GM19351 (cell line): Measurements from ENCODE around the gene AGK.
A peak's percentile ranks its signal among the peaks of the same experiment; 100 is the strongest.
"Not testable (repeated sequence)": the region's sequence is repeated elsewhere in the genome, so short reads cannot be mapped to it uniquely, and the experiment has no call there.

Source experiments
- ATAC-seq: cut with Tn5 transposase; IDR thresholded peaks from one replicate; pipeline ENCODE4 v1.9.1; 2021; ENCODE audit warnings: mild to moderate bottlenecking, moderate library complexity; ENCODE audit not compliant: unreplicated experiment

AGK gene

GRCh38 chr7:141551782-141552181 is 572 bp downstream of the AGK start:
- peak; percentile 21 for ATAC-seq

- ATAC-seq: no peak
These were observed 6.2 kb downstream of the AGK start for GRCh38 chr7:141557360-141557759.

GRCh38 chr7:141557831-141558531 is 6.8 kb downstream of the AGK start:
- ATAC-seq: peak; percentile 35

- ATAC-seq: peak; percentile 90
These were observed 7.5 kb downstream of the AGK start for GRCh38 chr7:141558544-141559183.

GRCh38 chr7:141559961-141560360 is 8.8 kb downstream of the AGK start:
- no peak for ATAC-seq

GRCh38 chr7:141562036-141562435 is 10.8 kb downstream of the AGK start:
- ATAC-seq: no peak

DNA sequence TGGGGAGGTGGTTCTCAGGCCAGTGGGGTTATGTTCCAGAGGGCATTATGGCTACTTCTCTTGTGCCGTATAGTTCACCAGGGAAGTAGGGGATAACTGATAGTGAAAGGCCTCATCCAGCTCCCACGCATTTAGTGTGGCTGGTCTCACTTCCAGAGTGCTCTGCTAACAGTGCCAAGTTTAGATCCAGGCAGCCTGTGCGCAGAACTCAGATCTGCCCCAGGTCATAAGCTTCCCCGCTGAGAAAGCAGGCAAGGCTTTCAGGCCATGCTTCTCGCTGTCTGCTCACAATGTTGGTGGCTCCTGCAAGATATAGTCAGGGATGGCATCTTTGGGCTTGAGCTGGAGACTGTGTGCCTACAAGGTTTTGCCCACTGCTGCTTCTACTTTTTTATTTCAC is 11.3 kb downstream of the AGK start:
- no peak for ATAC-seq

GRCh38 chr7:141562972-141563371 is 11.8 kb downstream of the AGK start:
- ATAC-seq: no peak

DNA sequence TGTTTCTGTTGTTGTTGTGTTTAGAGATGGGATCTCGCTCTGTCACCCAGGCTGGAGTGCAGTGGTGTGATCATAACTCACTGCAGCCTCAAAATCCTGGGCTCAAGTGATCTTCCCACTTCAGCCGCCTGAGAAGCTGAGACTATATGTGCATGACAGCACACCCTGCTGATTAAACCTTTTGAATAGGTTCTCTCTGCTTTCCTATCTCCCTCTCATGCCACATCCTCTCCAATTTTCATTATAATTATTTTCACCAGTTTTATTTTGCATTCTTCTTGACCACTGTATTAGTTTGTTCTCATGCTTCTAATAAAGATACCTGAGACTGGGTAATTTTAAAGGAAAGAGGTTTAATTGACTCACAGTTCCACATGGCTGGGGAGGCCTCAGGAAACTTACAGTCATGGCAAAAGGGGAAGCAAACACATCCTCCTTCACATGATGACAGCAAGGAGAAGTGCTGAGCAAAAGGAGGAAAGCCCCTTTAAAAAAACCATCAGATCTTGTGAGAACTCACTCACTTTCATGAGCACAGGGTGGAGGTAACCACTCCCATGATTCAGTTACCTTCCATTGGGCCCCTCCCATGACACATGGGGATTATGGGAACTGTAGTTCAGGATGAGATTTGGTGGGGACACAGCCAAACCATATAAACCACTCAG is 12.9 kb downstream of the AGK start:
- peak; percentile 69 for ATAC-seq

GRCh38 chr7:141567432-141567831 is 16.2 kb downstream of the AGK start:
- no peak for ATAC-seq

DNA sequence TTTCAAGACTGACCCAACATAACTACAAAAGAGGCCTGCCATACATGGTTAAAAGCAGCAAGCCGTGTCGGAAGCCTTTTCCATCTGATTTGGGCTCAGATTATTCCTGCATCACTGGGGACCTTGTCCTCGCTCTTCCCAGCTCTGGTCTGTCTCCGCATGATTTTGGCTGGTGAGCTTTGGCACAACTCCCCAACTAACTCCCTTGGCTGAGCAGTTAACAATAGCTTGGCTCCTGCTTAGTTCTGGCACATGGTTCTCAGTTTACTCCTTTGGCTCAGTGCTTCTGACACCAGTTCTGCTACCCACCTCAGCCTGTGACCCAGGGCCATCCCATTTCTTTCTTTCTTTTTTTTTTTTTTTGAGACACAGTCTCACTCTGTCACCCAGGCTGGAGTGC is 17.0 kb downstream of the AGK start:
- no peak for ATAC-seq

DNA sequence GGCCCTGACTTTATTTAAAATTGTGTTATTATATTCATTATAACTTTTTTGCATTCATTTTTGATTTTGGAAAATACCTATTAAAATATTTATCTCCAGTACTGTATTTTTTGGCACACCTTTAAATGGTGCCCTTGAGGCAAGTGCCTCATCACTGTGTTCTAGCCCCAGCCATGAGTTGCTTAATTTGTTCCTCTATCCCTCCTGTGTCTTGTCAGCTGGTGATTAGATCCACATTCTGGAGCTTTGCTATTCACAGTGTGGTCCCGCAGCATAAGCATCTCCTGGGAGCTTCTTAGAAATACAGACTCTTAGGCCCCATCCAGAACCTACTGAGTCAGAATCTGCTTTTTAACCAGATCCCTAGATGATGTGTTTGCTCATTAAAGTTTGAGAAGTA is 19.8 kb downstream of the AGK start:
- no peak for ATAC-seq

DNA sequence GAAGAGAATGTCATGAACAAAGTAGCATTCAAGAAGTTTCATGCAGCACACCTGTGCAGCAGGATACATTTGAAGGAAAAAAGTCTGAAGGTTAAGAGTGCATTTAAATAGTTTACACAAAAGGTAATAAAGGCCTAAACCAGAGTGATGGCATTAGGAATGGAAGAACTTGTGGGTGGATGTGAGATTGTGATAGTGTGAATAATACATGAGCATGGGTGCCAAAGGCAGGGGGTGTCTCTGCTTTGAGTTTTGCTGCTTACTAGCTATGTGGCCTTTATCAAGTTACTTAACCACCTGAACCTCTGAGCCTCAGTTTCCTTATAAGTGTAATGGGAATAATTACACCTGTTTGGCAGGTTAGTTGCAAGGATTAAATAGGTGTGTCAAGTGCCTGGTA is 21.0 kb downstream of the AGK start:
- no peak for ATAC-seq

DNA sequence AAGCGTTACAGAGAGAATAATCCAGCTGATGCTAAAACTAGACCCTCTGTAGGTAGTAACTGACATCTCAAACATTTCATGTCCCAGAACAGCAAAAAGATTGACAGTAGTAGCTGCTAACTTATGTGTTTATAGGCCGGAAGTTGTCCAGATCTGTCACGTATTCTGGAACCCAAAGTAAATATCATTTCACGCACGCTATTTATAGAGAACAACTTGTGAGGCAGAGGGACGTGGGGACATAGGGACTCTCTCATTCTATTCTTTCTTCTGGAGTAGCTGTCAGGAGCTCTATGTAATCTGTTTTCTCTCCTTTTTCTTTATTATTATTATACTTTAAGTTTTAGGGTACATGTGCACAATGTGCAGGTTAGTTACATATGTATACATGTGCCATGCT is 22.3 kb downstream of the AGK start:
- ATAC-seq: no peak

DNA sequence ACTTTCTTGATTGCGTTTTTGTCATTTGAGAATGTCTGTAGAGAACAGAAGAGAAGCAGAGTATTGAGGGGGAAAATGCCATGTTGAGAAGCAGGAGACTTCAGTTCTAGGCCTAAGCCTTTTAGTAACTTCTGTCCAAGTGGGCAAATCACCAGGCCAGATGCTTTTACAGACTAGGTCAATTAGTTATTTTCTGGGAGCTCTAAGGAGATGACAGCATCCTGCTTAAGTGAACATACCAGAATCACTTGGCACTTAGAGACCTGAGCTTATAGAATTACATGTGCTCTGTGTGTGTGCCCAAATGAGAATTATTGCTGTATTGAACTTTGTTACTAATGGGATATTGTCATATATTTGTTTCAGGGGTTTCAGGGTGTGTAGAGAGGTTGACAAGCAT is 24.0 kb downstream of the AGK start:
- ATAC-seq: no peak

- no peak for ATAC-seq
These were observed 24.6 kb downstream of the AGK start for GRCh38 chr7:141575654-141576448.

DNA sequence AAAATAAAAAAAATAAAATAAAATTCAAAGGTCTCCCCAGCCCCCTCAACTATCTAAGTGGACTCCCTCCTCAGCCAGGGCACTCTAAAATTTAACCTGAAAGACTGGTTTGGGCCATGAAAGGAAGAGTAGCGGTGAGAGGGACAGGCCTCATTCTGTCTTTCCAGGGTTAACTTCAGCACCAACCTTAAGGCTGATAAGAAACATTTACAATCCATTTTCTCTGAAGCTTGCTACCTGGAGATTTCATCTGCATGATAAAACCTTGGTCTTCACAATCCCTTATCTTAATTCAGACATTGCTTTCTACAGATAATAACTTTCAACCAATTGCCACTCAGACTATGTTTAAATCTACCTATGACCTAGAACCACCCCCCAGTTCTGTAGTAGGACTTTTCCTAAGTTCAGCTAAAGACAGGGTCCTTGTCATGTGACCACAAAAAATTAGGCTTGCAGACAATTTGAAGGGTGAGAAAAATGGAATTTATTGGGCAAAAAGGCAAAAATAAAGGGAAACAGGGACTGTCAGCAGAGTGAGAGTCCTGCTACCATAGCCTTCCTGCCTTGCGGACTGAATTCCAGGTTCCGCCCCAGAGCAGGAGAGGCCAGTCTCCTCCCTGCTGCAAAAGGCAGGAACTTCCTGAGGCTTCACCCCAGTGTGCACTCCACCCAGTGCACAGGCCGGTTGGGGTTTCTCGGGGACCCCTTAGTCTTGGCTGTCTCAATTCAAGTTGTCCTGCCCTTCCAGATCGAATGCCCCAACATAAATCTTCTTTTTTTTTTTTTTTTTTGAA is 26.0 kb downstream of the AGK start:
- no peak for ATAC-seq

DNA sequence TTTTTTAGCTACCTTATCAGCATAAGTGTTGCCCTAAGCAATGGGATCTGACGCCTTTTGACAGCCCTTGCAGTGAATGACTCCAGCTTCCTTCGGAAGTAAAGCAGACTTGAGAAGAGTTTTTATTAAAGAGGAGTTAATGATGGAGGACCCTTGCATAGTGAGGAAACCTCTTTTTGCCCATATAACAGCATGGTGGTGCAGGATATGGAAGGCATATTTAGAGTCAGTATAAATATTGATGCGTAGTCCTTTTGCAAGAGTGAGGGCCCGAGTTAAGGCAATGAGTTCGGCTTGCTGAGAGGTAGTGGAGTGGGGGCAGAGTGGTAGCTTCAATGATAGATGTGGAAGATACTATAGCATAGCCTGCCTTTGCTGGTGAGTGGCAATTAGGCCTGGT is 28.7 kb downstream of the AGK start:
- not testable (repeated sequence) for ATAC-seq

DNA sequence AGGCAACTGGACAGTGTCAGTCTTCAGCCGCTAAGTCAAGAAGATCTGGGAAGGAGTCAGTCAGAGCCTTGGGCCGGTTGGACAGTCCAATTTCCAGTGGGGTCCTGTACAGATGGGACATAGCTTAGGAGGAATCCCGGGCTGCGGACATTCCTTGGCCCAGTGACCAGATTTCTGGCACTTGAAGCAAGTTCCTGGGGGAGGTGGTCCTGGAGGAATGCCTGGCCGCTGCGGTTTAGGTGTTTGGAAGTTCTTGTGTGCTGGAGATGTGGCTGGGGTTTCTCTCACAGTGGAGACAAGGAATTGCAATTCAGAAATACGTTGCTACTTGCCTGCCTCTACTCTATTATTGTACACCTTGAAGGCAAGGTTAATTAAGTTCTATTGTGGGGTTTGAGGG is 30.9 kb downstream of the AGK start:
- ATAC-seq: not testable (repeated sequence)

DNA sequence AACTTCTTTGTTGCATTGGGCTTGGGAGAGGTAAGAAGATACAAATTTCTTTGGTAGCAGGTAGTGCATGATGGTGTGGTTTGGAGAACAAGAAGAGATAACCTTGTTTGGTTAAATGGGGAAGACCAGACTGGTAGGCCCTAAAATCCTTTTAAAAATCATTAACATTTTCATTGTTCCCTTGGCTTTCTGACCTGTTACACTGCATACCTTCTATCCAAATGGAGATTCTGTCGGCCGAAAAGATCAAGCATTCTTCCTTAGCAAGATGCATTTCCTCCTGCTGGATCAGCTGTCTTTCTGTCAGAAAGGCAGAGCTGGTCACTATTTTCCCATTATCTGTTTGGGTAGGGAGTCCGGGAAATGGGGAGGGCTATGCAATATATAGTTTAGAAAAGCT is 33.7 kb downstream of the AGK start:
- no peak for ATAC-seq
